Upper lobe of left lung (tissue), 4 donors: ENCODE data around the gene PEMT.

Source experiments
- POLR2A ChIP-seq, 4 donors: fragments of 450-650 bp; IDR thresholded peaks; one replicate each; pipeline ENCODE4 v1.5.1; 2016 to 2017; ENCODE audit warnings: antibody characterized with exemption in 4 of 4, mild to moderate bottlenecking in 2 of 4
- POLR2AphosphoS5 ChIP-seq, 2 donors: sonication (generic); formaldehyde crosslinking; IDR thresholded peaks; one replicate each; pipeline ENCODE4 v1.5.1; 2017; ENCODE audit warnings: antibody characterized with exemption in 2 of 2
- TF ChIP-seq, protein P1 (sequence below), 6 experiments: fragments of 450-650 bp in 4 of 6; fragments of 200-600 bp in 2 of 6; sonication (generic) in 2 of 6; IDR thresholded peaks; one replicate each; pipeline ENCODE4 v1.5.1; 2016 to 2019; ENCODE audit warnings: antibody characterized with exemption in 6 of 6

DNA sequence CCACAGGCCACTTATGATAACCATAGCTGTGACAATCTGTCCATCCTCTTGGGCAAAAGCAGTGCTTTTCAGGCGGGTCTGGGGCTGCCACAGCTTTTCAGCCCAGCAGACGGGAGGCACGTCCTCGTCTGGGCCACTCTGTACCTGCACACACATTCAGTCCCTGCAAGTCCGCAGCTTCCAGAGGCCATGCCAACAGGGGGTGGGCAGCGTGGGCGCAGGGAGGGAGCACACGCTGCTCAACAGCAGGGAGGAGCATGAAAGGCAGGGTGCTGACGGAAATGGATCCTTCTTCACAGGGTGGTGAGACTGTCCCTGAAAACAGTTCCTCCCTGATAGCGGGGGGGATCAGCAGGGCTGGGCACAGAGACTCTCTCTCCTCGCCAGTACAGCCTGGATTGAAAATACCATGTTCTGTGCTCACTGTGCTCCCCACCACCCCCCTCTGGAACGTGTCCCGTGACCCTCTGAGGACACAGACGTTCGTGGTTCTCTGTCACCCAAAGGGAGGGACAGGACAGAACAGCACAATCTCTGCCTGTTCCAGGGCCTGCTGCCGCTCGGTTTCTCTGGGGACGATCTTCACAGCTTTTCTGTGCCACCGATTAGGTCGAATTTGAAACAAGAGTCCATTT lies 41.7 kb downstream of the PEMT start:
- TF ChIP-seq, protein P1, sequence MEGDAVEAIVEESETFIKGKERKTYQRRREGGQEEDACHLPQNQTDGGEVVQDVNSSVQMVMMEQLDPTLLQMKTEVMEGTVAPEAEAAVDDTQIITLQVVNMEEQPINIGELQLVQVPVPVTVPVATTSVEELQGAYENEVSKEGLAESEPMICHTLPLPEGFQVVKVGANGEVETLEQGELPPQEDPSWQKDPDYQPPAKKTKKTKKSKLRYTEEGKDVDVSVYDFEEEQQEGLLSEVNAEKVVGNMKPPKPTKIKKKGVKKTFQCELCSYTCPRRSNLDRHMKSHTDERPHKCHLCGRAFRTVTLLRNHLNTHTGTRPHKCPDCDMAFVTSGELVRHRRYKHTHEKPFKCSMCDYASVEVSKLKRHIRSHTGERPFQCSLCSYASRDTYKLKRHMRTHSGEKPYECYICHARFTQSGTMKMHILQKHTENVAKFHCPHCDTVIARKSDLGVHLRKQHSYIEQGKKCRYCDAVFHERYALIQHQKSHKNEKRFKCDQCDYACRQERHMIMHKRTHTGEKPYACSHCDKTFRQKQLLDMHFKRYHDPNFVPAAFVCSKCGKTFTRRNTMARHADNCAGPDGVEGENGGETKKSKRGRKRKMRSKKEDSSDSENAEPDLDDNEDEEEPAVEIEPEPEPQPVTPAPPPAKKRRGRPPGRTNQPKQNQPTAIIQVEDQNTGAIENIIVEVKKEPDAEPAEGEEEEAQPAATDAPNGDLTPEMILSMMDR (IDR thresholded peaks at IDR 0.05) = no peak
- TF ChIP-seq POLR2AphosphoS5 (IDR thresholded peaks at IDR 0.05) = no peak
- no peak for TF ChIP-seq POLR2A (IDR thresholded peaks at IDR 0.05)
